ENCODE results near the gene KLHL25.

Gene KLHL25

GRCh38 chr15:85757939-85758654 is 36.6 kb downstream of the KLHL25 start:
- DNase-seq: no peak

- DNase-seq: no peak
Measured at GRCh38 chr15:85757073-85757938, 37.4 kb downstream of the KLHL25 start.

GRCh38 chr15:85756411-85757072 is 38.2 kb downstream of the KLHL25 start:
- DNase-seq: no peak

GRCh38 chr15:85755942-85756341 is 38.8 kb downstream of the KLHL25 start:
- no peak for DNase-seq

- no peak for DNase-seq
Measured at GRCh38 chr15:85755471-85755870, 39.3 kb downstream of the KLHL25 start.

- no peak for DNase-seq
Measured at GRCh38 chr15:85754989-85755388, 39.7 kb downstream of the KLHL25 start.

GRCh38 chr15:85753791-85754452 is 40.8 kb downstream of the KLHL25 start:
- no peak for DNase-seq

GRCh38 chr15:85753261-85753660 is 41.5 kb downstream of the KLHL25 start:
- no peak for DNase-seq

GRCh38 chr15:85752491-85752961 is 42.2 kb downstream of the KLHL25 start:
- DNase-seq: no peak

- no peak for DNase-seq
Measured at GRCh38 chr15:85752124-85752475, 42.6 kb downstream of the KLHL25 start.

GRCh38 chr15:85751291-85752123 is 43.2 kb downstream of the KLHL25 start:
- DNase-seq: no peak

GRCh38 chr15:85750319-85751290 is 44.1 kb downstream of the KLHL25 start:
- DNase-seq: no peak

GRCh38 chr15:85749261-85750151 is 45.2 kb downstream of the KLHL25 start:
- DNase-seq: no peak

- no peak for DNase-seq
Measured at GRCh38 chr15:85748729-85749128, 46.0 kb downstream of the KLHL25 start.

GRCh38 chr15:85748176-85748575 is 46.5 kb downstream of the KLHL25 start:
- DNase-seq: no peak

GRCh38 chr15:85746641-85747040 is 48.1 kb downstream of the KLHL25 start:
- no peak for DNase-seq

GRCh38 chr15:85745525-85746150 is 49.1 kb downstream of the KLHL25 start:
- no peak for DNase-seq

GRCh38 chr15:85745023-85745422 is 49.7 kb downstream of the KLHL25 start:
- DNase-seq: no peak

GRCh38 chr15:85744579-85744978 is 50.1 kb downstream of the KLHL25 start:
- no peak for DNase-seq

Measured in NCI-H69 (cell line).